Stromal cell of bone marrow (primary cell): ENCODE data around the gene CDK11B.
"Not testable (repeated sequence)": the region's sequence is repeated elsewhere in the genome, so short reads cannot be mapped to it uniquely, and the experiment has no call there.

Experiments
- DNase-seq: peaks from one replicate; pipeline ENCODE4 v3.0.0-alpha.2; 2012; ENCODE audit warnings: low read depth

The CDK11B gene

DNA sequence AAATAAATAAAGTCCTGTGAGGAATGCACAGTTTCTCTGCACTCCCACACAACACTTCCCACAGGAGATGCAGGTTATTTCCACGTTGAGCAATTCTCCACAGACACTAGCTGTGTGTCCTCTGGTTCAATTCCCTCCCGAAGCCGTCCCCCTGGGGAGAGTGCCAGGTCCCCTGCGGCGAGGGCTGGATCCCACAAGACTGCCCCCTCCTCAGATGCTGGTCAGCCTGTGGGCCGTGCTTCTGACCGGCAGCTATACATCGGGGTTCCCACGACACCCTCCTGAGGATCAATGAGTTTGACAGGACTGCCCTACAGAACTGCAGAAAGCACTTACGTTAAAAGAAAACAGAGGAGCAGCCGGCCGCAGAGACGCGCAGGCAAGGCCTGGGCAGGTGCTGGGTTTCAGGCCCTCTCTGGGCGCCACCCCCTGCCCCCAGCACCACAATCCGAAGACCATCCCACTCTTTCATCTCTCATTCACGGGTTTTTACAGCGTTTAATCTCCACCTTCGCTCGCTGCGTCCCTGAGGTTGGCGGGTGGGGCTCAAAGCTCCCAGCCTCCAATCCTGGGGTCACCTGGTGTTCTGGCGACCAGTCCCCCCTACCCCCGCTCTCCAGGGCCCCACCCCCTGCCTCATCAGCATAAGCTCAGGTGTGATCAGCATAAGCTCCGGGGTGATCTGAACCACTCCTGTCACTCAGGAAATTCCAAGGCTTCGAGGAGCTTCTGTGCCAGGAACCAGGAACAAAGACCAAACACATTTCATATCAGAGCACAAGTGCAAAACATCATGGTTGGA, 24.5 kb upstream of the CDK11B start:
- DNase-seq: no peak

GRCh38 chr1:1680912-1681273, 22.1 kb upstream of the CDK11B start:
- DNase-seq: no peak

DNA sequence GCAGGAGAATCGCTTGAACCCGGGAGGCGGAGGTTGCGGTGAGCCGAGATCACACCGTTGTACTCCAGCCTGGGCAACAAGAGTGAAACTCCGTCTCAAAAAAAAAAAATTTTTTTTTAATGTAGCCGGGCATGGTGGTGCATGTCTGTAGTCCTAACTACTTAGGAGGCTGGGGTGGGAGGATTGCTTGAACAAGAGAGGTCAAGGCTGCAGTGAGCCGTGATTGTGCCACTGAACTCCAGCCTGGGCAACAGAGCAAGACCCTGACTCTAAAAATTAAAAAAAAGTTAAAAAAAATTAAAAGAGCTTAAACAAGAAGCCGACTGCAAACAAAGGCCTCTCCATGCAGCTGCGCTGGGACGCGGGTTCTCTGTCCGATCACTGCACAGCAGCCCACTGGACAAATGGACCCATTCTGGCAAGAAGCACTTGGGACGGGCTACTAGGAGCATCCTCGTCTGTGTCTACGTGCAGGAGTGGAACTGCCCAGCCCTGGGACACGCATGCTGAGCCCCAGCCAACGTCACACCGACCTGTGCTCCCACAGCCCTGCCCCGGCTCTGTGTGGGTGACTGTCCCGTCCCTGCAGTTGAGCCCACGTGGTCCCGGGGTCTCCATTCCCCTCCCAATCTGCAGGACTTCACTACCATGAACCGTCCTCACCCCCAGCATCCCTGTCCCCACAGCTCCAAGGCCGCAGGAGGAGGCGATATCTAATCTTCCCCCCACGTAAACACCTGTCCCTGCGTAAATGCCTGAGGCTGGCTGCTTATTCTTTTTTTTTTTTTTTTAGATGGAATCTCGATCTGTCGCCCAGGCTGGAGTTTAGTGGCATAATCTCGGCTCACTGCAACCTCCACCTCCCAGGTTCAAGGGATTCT, 21.5 kb upstream of the CDK11B start:
- no peak for DNase-seq

DNA sequence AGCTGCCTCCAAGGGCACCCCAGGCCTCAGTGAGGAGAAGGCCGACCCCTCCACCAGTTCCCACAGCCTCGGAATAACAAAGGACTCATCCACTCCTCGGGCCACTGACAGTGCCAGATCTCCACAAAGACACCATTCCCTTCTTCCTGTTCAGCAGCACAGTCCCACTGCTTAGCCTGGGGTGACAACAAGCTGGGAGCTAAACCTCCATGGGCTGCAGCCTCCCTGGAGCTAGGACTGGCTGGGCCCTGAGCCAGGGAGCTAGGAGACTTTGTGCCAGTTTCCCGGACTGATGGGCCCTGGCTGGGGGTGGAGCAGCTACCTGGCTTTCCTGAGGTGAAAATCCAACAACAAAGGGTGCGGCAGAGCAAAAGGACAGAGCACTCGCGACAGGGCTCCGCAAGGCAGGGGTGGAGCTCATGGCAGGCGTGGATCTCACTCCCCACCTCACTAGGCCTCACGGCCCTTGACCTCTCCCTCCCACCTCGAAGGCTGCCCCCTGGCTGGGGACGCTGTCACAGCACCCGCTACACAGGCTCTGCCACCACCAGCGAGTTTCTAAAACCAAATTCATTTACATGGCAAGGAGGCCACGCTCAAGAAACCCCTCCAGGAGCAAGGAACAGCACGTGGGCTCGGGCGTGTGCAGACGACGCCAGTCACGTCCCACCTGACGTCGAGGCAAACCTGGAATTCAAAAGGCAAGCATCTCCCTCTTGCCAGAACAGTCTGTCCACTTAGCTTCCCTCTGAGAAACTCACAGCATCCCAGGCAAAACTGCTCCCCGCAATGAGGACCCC, 20.0 kb upstream of the CDK11B start:
- DNase-seq: no peak

GRCh38 chr1:1677718-1678580, 19.1 kb upstream of the CDK11B start:
- no peak for DNase-seq

DNA sequence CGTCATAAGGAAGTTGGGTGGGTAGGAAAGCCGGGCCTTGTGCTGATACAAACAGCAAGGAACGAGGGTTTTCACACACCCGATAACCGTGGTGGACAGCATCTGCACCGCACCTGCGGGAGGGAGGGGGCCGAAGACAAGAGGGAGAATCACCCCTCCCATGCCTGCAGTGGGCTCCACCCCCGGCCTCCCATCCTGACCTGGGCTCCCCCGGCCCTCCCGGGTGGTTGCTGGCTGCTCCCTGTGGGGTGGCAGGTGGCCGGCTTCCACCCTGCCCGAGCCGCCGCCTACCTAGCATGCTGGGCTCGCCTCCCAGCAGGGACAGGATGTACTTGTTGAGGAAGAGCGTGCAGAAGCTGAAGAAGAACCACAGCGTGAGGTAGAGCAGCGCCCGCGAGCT, 17.3 kb upstream of the CDK11B start:
- DNase-seq: not testable (repeated sequence)

DNA sequence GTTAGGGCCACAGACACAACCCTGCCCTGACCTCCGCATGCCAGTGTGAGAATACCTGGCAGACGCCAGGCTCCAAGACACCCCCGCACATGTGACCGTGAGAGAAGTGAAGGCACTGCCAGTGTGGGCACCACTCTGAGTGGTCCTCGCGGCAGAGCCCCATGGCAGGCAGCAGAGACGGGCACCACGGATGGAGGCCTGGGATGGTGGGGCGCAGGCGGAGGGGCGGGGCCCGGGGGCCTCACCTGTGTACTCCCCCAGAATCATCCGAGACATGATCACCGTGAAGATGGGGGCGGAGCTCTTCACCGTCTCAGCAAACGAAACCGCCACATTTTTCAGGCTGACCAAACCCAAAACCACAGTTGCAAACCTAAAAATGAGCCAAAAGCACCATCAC, 16.4 kb upstream of the CDK11B start:
- not testable (repeated sequence) for DNase-seq

DNA sequence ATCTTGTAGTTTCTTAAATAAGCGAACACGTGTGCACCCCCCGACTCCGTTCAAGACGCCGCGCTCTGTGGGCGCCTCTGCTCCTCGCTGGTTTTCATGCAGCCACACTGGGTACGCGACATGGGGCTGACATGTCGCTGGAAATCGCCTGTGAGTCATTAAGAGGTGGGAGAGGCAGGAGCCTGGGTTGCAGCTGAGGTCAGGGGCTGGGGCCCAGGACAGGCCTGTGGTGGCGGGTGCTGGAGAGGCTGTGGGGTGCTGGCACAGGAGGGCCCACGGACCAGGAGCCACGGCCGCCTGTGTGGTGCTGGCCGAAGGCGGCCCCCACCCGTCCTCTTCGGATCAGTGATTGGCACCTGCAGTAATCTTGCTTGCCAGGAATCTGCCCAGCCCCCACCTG, 16.0 kb upstream of the CDK11B start:
- not testable (repeated sequence) for DNase-seq

DNA sequence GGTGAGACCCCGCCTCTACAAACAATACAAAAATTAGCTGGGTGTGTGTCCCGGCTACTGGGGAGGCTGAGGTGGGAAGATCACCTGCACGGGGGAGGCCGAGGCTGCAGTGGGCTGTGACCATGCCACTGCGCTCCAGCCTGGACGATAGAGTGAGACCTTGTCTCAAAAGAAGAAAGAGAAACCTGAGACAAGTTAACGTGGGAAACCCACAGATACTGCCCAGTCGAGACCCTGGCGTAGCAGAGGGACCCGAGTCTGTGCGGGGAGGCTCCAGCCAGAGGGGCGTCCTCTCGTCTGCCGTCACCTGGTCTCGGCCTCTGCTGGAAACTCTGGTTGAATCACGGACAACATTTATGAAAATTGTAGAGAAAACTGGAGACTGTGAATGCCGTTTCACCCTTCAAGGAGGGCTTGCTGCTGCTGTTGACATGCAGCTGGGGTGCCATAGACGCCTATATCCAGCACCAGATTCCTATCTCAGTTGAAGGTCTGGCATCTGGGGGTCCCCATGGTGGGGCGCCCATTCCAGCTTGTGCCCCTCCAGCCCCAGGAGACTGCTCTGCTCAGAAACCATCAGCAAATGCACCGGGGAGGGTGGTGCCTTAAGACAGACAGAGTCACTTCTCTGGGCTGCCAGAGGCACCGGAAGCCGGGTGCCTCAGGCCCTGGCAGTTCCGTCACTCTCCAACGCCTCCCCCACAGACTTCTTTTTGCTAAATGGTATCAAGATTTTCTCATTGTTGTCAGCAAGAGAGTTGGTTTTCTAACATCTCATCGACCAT, 13.6 kb upstream of the CDK11B start:
- DNase-seq: no peak

GRCh38 chr1:1671365-1672119, 12.7 kb upstream of the CDK11B start:
- DNase-seq: no peak

DNA sequence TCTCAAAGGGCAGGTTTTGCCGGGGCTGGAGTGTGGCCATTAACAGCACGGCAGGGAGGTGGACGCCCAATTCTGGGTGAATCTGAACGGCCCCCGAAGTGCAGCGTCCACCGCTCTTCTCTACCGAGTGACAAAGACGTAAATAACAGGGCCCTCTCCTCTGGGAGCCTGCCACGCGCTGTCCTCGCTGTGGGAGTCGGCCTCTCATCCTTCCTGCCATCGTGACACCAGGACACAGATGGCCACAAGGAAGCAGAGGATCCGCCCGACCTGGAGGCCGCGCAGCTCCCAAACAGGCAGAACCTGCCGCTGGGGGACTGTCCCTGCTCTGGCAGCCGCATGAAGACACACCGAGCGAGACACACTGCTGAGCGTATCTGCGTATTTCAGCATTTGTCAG, 12.1 kb upstream of the CDK11B start:
- DNase-seq: no peak

DNA sequence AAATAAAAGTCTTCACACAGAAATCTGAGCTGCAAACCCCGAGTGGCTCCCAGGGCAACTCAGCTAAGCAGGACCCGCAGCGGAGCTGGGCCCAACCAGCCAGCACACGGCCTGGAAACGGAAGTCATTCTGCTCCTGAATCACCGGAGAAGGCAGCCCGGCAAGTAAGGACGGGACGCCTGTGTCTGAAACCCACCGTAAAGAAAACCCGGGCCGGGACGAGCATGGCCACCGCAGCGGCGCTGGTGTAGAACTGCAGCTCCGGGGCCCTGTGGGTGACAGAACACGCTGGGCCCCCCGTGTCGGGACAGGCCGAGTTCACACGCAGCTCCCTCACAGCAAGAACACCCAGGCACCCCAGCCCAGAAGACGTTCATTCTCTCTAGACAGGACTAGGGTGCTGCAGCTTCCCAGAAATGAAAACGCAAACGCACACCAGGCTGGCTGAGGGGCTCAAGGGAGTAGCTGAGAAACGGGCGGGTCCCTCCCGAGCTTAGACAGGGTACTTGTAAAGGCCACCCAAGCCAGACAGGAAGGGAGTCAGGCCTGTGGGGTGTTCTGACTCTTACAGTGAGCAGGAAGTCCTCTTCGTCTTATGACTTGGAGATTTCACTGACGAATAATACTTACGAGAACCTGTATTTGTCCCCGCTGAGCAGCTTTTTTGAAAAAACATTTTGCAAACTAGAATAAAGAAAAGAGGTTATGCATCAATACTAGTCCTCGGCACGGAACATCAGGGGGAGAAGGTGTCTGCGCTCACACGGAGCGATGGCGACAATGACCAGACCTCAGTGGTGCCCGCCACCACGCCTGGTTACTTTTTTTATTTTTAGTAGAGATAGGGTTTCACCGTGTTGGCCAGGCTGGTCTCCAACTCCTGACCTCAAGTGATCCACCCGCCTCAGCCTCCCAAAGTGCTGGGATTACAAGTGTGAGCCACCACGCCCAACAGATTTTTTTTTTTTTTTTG, 10.9 kb upstream of the CDK11B start:
- no peak for DNase-seq

DNA sequence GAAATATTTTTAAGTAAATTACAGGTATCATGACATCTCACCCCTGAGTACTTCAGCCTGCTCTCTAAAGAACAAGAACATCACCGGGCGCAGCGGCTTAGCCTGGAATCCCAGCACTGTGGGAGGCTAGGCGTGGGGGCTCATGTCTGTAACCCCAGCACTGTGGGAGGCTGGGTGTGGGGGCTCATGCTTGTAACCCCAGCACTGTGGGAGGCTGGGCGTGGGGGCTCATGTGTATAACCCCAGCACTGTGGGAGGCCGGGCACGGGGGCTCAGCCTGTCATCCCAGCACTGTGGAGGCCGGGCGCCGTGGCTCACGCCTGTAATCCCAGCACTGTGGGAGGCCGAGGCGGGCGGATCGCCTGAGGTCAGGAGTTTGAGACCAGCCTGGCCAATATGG, 7.7 kb upstream of the CDK11B start:
- DNase-seq: no peak

DNA sequence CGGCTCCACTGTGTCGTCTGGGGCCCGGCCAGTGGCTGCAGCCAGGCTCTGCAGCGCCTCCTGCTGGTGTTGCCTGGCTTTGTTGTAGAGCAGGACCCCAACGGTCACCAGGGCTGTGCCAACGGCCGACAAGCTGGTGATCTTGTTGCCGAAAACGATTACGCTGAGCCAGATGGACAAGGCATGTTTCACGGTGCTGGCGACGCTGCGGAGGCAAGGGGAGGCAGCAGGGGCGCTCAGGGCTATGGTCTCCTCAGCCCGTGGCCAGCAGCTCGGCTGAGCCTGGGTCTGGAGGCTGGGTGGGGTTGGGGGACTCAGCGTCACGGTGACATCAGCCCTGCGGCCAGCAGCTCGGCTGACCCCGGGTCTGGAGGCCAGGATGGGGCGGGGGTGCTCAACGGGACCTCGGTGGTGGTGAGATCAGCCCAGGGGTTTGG, 7.0 kb upstream of the CDK11B start:
- DNase-seq: no peak

DNA sequence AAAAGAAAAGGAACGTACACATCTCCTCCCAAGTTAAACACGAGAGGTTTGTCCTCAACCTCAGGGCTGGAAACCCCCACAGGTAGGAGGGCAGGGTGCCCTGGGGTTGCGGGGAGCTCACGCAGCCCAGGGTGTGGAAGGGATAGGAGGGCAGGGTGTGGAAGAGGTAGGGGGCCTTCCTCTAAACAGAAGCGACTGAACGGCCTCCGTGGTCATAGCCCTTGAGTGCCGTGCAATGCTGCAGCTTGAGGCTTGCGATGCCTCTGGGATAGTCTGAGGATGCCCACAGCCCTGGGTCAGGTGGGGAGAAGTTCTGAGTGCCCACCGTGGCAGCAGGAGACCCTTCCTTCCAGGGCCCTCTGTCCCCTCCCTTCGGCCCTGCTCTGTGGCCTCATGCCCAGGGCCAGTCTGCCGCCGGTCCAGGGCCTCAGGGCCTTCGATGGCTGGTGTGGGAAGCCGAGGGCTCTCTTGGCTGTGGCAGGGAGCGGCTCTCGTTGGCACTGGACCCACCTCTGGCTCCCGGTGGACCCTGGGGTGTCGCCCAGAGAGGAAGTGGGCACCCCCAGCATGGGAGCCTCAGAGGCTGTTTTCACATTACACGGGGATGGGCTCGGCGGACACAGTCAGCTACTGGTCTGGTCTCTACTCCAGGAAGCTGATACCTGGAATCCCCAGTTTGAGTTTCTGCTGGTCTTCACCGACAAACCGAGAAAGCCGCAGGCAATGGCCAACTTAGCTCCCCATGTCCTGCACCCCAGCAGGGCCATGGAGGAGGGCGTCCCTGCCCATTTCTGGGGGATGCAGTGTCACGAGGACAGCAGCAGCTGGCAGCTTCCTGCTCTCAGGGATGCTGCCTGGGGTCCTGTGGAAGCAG, 6.4 kb upstream of the CDK11B start:
- no peak for DNase-seq

GRCh38 chr1:1664318-1664717, 5.5 kb upstream of the CDK11B start:
- not testable (repeated sequence) for DNase-seq

DNA sequence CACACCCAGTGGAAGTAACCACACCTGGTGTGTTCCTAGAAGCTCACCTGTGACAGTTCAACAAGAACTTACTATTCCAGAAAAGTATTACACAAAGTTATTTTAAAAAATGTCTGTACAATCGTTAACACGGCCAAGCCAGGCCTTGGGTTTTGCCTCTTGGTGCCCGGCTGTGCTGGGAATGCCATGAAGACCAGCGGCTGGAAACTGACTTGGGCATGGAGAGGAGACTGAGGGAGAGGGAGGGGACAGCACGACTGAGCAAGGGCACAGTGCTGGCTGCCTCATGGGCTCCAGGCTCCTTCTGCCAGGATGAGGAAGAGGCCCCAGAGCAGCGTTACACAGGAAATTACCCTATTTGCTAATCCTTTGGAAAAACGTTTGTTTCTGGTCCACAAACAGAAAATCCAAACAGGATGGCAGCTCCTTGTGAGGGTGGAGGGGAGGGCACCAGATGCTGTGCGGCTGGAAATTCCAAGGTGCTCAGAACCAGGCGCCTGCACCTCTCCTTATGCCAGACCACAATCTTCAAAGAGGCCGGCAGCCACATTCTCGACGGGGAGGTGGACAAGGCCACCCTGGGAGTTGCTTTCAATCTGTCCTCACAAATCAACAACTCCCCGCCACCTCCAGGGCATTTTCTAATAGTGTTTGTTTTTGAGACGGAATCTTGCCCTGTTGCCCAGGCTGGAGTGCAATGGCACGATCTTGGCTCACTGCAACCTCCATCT, 4.2 kb upstream of the CDK11B start:
- not testable (repeated sequence) for DNase-seq
